AG04450 (cell line): ENCODE results near the gene ZCCHC24. TPM values are rescaled to one million over a fixed set of nuclear protein-coding genes. Genes with fewer than 3 reads are reported as not detected.

Experiments
- CTCF ChIA-PET: fragments of 300-600, 350-600 bp; formaldehyde crosslinking; extraction: SDS; loops from one replicate; lab custom pipeline; 2022; ENCODE audit warnings: antibody characterized with exemption, inconsistent platforms; lab: Charles Lee
- POLR2A ChIA-PET: fragments of 350-600 bp; formaldehyde crosslinking; extraction: SDS; loops from one replicate; lab custom pipeline; 2021; ENCODE audit warnings: antibody characterized with exemption, inconsistent platforms; lab: Yijun Ruan, JAX
- DNase-seq: peaks from one replicate; pipeline ENCODE4 v3.0.0-alpha.2; 2011; ENCODE audit warnings: low read depth, low spot score
- H3K27ac ChIP-seq: one replicate; pipeline ENCODE4 v1.5.1; 2012; ENCODE audit warnings: low read depth, low read length, control low read depth
- H3K27me3 ChIP-seq: one replicate; pipeline ENCODE4 v1.6.0; 2012; ENCODE audit warnings: low read length; ENCODE audit not compliant: control insufficient read depth, insufficient read depth
- H3K4me3 ChIP-seq: 2 replicates; pipeline ENCODE4 v1.5.1; 2011; ENCODE audit warnings: mild to moderate bottlenecking, low read depth, low read length, control low read depth
- H3K9me3 ChIP-seq: 2 replicates; pipeline ENCODE4 v1.5.1; 2012; ENCODE audit warnings: low read length; ENCODE audit not compliant: control insufficient read depth, insufficient read depth
- CTCF ChIP-seq: IDR thresholded peaks from 2 replicates; pipeline ENCODE4 v1.5.1; 2011; ENCODE audit warnings: low read depth, low read length, control low read depth, inconsistent platforms
- polyA plus RNA-seq: library from polyadenylated mRNA; depleted of rRNA; stranded (reverse); fragments of >200 nt; gene quantifications from 2 replicates; pipeline ENCODE4 v1.2.3, GENCODE V29; 2011

Gene ZCCHC24
- polyA plus RNA-seq, 1 experiment = 37.4 TPM

- Histone ChIP-seq H3K9me3 (no peaks in the 10 kb centered on the region), H3K27me3 (no peaks in the 10 kb centered on the region), H3K4me3 (peak overlapping the region; percentile 25), H3K27ac (peak overlapping the region; percentile 97)
- no peak for DNase-seq
- POLR2A ChIA-PET = interaction anchor here (1.0 to 1.2 kb wide), 3 partner anchors 9 to 53 kb away, joined by 3 to 6 read pairs (median 4); no protein-coding TSS in a partner anchor
- TF ChIP-seq CTCF = no peak
- CTCF ChIA-PET = interaction anchor here (1.2 kb wide), 1 partner anchor 62 kb away, joined by 4 read pairs; no protein-coding TSS in a partner anchor
These were observed 10.0 kb downstream of the ZCCHC24 start for GRCh38 chr10:79435271-79436065.

GRCh38 chr10:79434821-79435251, 10.6 kb downstream of the ZCCHC24 start:
- peak overlapping the region; percentile 31; the same call in 1 of the 2 replicates for H3K4me3 ChIP-seq
- no peaks in the 10 kb centered on the region for H3K27me3 ChIP-seq
- TF ChIP-seq CTCF = no peak
- no peak for DNase-seq
- ChIA-PET POLR2A (interaction anchor here (0.7 to 1.2 kb wide), 2 partner anchors 9 to 53 kb away, joined by 3 read pairs; no protein-coding TSS in a partner anchor), CTCF (interaction anchor here (1.2 kb wide), 1 partner anchor 61 kb away, joined by 4 read pairs; no protein-coding TSS in a partner anchor)
- peak overlapping the region; percentile 97 for H3K27ac ChIP-seq
- H3K9me3 ChIP-seq = no peaks in the 10 kb centered on the region

- TF ChIP-seq CTCF = no peak
- no peaks in the 10 kb centered on the region for H3K27me3 ChIP-seq
- H3K27ac ChIP-seq = peak overlapping the region; percentile 47
- POLR2A ChIA-PET = interaction anchor here (0.5 to 0.7 kb wide), 2 partner anchors 9 to 11 kb away, joined by 3 read pairs; partner anchors contain the start of gene ZCCHC24
- H3K4me3 ChIP-seq = no peak overlapping the region
- no peak for DNase-seq
- CTCF ChIA-PET = interaction anchor here (0.7 to 1.2 kb wide), 2 partner anchors 60 to 103 kb away, joined by 3 to 4 read pairs; no protein-coding TSS in a partner anchor
- no peaks in the 10 kb centered on the region for H3K9me3 ChIP-seq
These were observed 11.2 kb downstream of the ZCCHC24 start for GRCh38 chr10:79434223-79434687.

- no peak for TF ChIP-seq CTCF
- ChIA-PET CTCF (interaction anchor here (0.7 to 1.2 kb wide), 2 partner anchors 60 to 104 kb away, joined by 3 to 4 read pairs; no protein-coding TSS in a partner anchor), POLR2A (interaction anchor here (0.5 kb wide), 1 partner anchor 12 kb away, joined by 3 read pairs; the partner anchor contains the start of gene ZCCHC24)
- no peak for DNase-seq
- Histone ChIP-seq H3K27ac (peak overlapping the region; percentile 47), H3K4me3 (no peak overlapping the region), H3K27me3 (no peaks in the 10 kb centered on the region), H3K9me3 (no peaks in the 10 kb centered on the region)
These were observed 11.9 kb downstream of the ZCCHC24 start for GRCh38 chr10:79433324-79434222.
